Breast epithelium (tissue), 3 donors: Measurements from ENCODE around the gene CLK1.

Experiments used
- POLR2A ChIP-seq: fragments of 450-650 bp; IDR thresholded peaks from one replicate; pipeline ENCODE4 v1.6.1; 2016; ENCODE audit warnings: antibody characterized with exemption, mild to moderate bottlenecking, moderate library complexity
- POLR2AphosphoS5 ChIP-seq, 3 donors: sonication (generic); formaldehyde crosslinking; IDR thresholded peaks; one replicate each; pipeline ENCODE4 v1.6.1; 2017; ENCODE audit warnings: antibody characterized with exemption in 3 of 3
- TF ChIP-seq, protein P1 (sequence below), 3 donors: fragments of 450-650 bp; IDR thresholded peaks; one replicate each; pipeline ENCODE4 v1.5.1; 2016 to 2017; ENCODE audit warnings: antibody characterized with exemption in 3 of 3, mild to moderate bottlenecking in 3 of 3, moderate library complexity in 3 of 3

DNA sequence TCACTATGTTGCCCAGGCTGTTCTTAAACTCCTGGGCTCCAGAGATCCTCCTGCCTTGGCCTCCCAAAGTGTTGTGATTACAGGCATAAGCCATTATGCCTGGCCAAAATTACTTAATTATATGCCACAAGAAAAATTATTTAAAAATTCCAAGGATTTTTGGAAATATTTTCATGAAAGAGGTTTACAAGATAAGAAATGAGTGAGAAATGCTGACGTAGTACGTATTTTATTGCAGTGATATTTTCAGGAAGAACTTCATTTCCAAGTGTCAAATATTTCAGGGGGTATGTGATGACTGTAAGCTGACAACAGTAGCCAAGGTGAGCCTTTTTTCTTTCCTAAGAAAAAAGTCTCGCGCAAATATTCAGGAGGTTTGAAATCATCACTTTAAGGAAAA, 45.5 kb upstream of the CLK1 start:
- TF ChIP-seq POLR2A: no peak
- TF ChIP-seq POLR2AphosphoS5 (IDR thresholded peaks at IDR 0.05): no peak
- TF ChIP-seq, protein P1, sequence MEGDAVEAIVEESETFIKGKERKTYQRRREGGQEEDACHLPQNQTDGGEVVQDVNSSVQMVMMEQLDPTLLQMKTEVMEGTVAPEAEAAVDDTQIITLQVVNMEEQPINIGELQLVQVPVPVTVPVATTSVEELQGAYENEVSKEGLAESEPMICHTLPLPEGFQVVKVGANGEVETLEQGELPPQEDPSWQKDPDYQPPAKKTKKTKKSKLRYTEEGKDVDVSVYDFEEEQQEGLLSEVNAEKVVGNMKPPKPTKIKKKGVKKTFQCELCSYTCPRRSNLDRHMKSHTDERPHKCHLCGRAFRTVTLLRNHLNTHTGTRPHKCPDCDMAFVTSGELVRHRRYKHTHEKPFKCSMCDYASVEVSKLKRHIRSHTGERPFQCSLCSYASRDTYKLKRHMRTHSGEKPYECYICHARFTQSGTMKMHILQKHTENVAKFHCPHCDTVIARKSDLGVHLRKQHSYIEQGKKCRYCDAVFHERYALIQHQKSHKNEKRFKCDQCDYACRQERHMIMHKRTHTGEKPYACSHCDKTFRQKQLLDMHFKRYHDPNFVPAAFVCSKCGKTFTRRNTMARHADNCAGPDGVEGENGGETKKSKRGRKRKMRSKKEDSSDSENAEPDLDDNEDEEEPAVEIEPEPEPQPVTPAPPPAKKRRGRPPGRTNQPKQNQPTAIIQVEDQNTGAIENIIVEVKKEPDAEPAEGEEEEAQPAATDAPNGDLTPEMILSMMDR (IDR thresholded peaks at IDR 0.05): no peak
